Sigmoid colon (tissue), 4 donors: ENCODE measurements around the gene TFEB.

ENCODE experiments used
- POLR2A ChIP-seq, 2 donors: fragments of 450-650 bp; IDR thresholded peaks; one replicate each; pipeline ENCODE4 v1.6.1; 2016; ENCODE audit warnings: antibody characterized with exemption in 2 of 2, mild to moderate bottlenecking in 2 of 2, moderate library complexity in 2 of 2
- POLR2AphosphoS5 ChIP-seq, 4 donors: sonication (generic); formaldehyde crosslinking; IDR thresholded peaks; one replicate each; pipeline ENCODE4 v1.6.1; 2017; ENCODE audit warnings: antibody characterized with exemption in 4 of 4
- TF ChIP-seq, protein P1 (sequence below), 4 experiments: fragments of 450-650 bp in 3 of 4; fragments of 200-600 bp in 1 of 4; IDR thresholded peaks; one replicate each; pipeline ENCODE4 v1.5.1; 2016 to 2019; ENCODE audit warnings: antibody characterized with exemption in 4 of 4, mild to moderate bottlenecking in 3 of 4, moderate library complexity in 2 of 4

DNA sequence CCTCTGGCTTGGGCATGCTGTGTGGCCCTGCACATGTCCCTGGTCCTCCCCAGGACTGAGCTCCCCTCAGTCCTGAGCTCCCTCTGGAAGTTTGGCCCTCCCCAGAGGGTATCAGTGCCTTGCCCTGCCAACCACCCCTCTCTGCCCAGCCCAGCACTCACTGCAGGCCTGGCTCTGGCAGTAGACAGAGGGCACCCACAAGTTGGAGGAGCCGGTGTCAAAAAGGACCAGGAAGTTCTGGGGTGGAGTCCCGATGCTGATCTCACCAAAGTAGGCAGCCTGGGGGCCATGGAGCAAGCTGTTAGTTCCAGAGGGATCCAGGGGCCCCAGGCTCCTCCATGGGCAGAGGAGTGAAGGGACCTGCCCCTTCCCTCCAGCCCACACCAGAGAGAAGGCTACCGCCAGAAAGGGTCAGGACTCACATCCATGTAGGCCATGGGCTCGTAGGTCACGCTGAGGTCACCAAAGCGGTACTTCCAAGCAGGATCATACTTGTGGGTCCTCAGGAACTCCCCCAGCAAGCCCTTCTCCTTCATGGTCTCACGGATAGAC is 8.9 kb upstream of the TFEB start:
- TF ChIP-seq POLR2A (IDR thresholded peaks at IDR 0.05) (no peak), POLR2AphosphoS5 (IDR thresholded peaks at IDR 0.05) (no peak)
- TF ChIP-seq, protein P1, sequence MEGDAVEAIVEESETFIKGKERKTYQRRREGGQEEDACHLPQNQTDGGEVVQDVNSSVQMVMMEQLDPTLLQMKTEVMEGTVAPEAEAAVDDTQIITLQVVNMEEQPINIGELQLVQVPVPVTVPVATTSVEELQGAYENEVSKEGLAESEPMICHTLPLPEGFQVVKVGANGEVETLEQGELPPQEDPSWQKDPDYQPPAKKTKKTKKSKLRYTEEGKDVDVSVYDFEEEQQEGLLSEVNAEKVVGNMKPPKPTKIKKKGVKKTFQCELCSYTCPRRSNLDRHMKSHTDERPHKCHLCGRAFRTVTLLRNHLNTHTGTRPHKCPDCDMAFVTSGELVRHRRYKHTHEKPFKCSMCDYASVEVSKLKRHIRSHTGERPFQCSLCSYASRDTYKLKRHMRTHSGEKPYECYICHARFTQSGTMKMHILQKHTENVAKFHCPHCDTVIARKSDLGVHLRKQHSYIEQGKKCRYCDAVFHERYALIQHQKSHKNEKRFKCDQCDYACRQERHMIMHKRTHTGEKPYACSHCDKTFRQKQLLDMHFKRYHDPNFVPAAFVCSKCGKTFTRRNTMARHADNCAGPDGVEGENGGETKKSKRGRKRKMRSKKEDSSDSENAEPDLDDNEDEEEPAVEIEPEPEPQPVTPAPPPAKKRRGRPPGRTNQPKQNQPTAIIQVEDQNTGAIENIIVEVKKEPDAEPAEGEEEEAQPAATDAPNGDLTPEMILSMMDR (IDR thresholded peaks at IDR 0.05) = no peak
